Renal cortical epithelial cell (primary cell): ENCODE results near the gene GET4. TPM values are rescaled to one million over a fixed set of nuclear protein-coding genes. Genes with fewer than 3 reads are reported as not detected.

ENCODE experiments used
- DNase-seq: peaks from one replicate; pipeline ENCODE4 v3.0.0-alpha.2; 2011; ENCODE audit warnings: low read depth
- total RNA-seq: library from RNA; depleted of rRNA; stranded (reverse); fragments of >200 nt; gene quantifications from 2 replicates; pipeline ENCODE4 v1.2.3, GENCODE V29; 2014

Gene GET4
- total RNA-seq, 1 donor from 2014 or later = 30.7 TPM

- no peak for DNase-seq
These were observed 9.7 kb downstream of the GET4 start for GRCh38 chr7:885893-886625.

GRCh38 chr7:886626-887487 is 10.5 kb downstream of the GET4 start:
- no peak for DNase-seq

- no peak for DNase-seq
These were observed 11.1 kb downstream of the GET4 start for GRCh38 chr7:887488-887820.

GRCh38 chr7:888081-889024 is 12.0 kb downstream of the GET4 start:
- no peak for DNase-seq

GRCh38 chr7:889025-889390 is 12.7 kb downstream of the GET4 start:
- no peak for DNase-seq

- no peak for DNase-seq
These were observed 13.0 kb downstream of the GET4 start for GRCh38 chr7:889391-889790.

GRCh38 chr7:890868-891267 is 14.5 kb downstream of the GET4 start:
- no peak for DNase-seq

GRCh38 chr7:891291-891690 is 14.9 kb downstream of the GET4 start:
- no peak for DNase-seq

GRCh38 chr7:891805-892204 is 15.5 kb downstream of the GET4 start:
- DNase-seq = no peak

GRCh38 chr7:892648-893593 is 16.6 kb downstream of the GET4 start:
- DNase-seq = no peak

- DNase-seq = no peak
These were observed 17.3 kb downstream of the GET4 start for GRCh38 chr7:893686-894085.

- DNase-seq = no peak
These were observed 18.0 kb downstream of the GET4 start for GRCh38 chr7:894164-894867.

- no peak for DNase-seq
These were observed 18.6 kb downstream of the GET4 start for GRCh38 chr7:894927-895450.

GRCh38 chr7:895451-896052 is 19.2 kb downstream of the GET4 start:
- DNase-seq = no peak

GRCh38 chr7:896346-897075 is 20.2 kb downstream of the GET4 start:
- no peak for DNase-seq

- no peak for DNase-seq
These were observed 20.7 kb downstream of the GET4 start for GRCh38 chr7:897086-897485.

- DNase-seq = no peak
These were observed 21.5 kb downstream of the GET4 start for GRCh38 chr7:897771-898376.

GRCh38 chr7:898460-898854 is 22.1 kb downstream of the GET4 start:
- DNase-seq = no peak
